Stimulated activated naive CD4-positive, alpha-beta T cell (primary cell): Measurements from ENCODE around the gene DIPK1A.

Source experiments
- DNase-seq, 6 experiments: peaks; one replicate each; lab custom pipeline; 2025; lab: John Stamatoyannopoulos, UW

The DIPK1A gene

DNA sequence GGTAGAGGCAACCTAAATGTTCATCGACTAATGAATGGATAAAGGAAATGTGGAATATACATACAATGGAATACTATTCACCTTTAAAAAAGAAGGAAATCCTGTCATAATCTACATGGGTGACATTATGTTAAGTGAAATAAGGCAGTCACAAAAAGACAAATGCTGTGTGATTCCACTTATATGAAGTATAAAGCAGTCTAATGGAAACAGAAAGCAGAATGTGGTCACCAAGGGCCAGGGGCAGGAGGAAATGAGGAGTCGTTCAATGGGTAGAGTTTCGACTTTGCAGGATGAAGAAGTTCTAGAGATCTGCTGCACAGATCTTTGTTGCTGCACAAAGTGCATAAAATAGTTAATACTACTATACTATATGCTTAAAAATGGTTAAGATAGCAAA lies 7.8 kb downstream of the DIPK1A start:
- peak in 3 of 6 experiments; percentile 7 to 14 (median 7) for DNase-seq

DNA sequence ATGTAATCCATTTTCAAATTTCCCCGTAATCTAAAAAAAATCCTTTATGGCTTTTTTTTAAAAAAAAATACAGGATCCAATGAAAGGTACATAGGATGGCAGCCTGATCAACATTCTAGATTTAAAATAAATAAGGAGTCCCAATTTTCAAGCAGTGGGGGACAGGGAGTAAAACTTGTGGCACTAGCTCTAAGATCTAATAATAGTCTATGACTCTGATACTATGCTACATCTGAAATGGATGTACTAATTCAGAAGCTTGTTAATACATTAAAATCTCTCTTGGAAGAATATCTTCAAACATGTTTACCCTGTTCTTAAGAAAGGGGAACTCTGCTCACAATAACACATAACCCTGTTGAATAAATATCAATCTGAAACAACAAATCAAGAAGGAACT lies 8.5 kb downstream of the DIPK1A start:
- DNase-seq: no peak

DNA sequence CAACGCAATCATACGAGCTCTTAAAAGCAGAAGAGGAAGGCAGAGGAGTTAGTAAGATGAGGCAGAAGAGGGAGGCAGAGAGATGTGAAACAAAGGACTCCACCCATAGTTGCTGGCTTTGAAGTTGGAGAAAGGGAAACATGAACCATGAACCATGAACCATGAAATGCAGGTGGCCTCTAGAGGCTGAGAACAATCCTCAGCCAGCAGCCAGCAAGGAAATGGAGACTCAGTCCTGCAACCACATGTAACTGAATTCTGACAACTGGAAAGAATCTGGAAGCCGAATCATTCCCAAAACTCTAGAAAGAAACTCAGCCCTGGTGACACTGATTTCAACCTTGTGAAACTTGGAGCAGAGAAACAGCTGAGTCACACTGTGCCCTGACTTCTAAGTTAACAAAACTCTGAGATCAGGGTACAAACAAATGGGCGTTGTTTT lies 10.1 kb downstream of the DIPK1A start:
- peak in 4 of 6 experiments; percentile 6 to 46 (median 38) for DNase-seq

DNA sequence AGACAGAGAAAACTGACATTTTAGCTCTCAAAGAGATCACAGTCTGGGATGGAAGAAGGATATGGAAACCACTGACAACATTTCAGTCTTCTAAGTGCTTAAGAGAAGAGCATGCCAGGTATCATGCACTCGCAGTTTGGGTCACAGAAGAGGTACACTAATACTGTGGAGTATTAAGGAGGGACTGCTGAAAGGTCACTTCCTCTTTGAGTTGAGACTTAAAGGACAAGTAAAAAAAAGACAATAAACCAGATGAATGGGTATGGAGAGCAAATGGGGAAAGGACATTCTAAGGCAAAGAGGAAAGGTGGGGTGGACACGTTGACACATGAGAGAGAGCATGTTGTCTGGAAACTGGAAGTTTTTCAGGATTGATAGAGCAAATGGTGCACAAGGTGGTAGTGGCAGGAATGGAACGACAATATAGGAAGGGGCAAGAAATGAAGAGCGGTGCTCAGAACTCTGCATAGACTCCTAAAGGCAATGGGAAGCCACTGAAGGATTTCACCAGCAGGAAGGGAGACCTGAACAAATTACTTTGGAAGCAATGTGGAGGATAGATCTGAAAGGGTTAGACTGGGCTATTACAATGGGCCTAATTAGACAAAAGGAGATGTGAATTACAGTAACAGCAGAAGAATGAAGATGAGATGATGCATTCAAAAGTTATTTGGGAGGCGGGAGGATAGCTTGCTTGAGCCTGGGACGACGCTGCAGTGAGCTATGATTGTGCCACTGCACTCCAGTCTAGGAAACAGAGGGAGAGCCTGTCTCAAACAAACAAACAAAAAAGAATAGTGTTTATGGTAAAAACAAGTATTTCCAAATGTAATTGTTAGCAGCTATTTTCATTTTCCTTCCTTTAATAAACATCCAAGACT lies 11.1 kb downstream of the DIPK1A start:
- no peak for DNase-seq

- DNase-seq: no peak
These were observed 13.2 kb downstream of the DIPK1A start for GRCh38 chr1:92948071-92948470.

DNA sequence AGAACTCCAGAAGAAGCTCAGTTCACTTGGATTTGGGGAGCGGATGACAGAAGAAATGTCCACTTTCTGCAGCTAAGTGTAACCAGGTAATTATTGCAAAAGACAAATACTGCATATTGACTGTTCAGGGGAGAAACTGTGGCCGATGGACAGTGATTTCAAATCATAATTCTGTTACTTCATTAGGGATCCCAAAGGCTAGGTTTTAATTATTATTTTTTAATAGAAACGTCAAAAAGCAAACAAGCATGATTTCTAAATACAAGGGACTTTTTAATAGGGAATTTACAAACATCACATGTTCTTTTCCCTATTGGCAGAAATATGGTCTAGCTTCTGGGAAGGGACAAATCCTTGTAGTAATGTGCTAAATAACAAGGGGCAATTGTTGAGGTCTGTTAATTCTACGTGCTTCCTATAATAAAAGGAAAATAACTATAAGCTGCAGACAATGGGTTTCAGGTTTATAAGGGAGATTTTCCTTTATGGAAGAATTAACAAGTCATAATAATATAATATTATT lies 15.5 kb downstream of the DIPK1A start:
- DNase-seq: no peak

- no peak for DNase-seq
These were observed 16.1 kb downstream of the DIPK1A start for GRCh38 chr1:92944901-92945747.

DNA sequence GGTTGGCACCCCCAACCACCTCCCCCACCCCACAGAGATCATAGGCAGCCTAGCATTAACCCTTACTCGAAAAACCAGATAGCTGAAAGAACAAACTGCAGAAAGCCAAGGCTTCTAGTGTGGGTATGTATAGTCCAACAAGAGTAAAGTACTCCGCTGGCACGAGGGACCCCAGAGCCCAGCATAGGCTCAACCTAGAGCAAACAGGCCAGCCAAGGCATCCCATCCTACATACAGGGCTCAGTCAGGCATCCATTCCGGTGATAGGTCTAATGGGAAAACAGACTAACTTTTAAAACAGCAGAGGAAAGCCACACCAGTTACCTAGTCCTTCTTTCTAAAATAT lies 17.8 kb downstream of the DIPK1A start:
- DNase-seq: no peak

DNA sequence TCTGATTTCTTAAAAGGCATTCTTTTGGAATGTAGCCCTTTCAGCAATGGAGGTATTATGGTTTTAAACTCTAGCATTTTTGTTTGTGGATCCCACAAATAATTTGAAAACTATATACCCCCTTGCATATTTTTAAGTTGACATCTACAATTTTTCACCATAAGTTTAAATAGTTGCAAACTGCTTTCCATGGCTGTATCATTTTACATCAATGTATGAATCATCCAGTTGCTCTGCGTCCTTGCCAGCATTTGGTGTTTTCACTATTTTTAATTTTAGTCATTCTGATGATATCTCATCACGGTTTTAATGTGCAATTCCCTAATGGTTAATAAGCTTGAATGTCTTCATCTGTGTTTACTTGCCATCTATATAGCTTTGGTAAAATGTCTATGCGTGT lies 20.7 kb downstream of the DIPK1A start:
- no peak for DNase-seq

DNA sequence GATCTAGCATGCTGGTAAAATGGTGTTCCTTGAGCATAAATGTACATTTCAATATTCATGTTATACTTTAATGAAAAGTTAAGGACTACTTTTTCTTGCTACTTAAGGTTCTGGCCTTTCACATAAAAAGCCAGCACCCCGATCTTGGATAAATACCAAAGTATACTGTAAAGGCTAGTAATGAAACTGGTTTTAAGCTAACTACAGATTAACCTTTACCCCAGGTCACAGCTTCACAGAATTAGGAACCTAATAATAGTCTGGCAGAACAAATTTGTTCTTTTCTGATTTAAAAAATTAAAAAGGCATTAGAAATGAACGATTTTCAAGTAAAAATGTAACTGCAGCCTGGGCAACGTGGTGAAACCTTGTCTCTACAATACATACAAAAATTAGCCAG lies 23.5 kb downstream of the DIPK1A start:
- DNase-seq: no peak

GRCh38 chr1:92936865-92937264 lies 24.4 kb downstream of the DIPK1A start:
- DNase-seq: no peak

DNA sequence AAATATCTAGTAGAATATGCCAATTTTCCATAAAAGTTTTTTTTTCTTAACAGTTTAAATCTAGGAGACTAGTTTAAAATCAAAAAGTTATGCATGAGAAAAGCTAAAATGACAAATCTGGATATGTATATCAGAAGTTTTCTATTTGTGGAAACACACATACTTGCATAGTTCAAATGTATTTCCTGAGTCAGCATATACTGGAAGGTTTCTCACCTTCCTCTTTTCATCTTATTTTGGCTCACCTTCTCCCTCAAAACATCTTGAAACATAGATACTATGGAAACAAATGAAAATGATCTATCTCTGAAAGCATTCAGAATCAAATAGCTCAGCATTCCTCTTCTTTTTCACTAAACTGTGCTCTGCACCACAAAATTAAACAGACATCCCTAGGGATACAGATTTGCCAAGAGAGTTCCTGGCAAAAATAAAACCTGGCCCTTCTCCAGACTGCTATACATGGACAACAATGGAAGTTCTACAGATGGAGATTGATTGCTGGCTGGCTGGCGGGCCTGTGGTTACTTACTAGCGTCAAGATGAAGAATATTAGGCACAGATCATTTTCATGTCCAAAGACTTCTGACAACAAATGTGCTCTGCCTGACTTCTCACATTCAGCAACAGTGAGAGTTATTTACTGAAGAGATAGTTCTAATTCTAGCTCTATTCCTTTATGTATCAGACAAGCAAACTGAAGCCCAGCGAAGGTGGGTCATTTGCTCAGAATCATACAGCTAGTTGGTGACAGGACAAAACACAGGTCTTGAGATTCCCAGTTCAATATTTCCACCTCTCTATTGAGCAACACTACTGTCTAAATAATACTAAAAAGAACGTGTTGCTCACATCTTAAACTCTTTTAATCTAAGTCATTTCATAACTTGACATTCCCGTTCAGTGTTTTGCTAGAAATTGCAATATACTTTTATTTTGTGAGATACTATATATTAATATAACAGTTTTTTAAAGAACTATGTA lies 26.6 kb downstream of the DIPK1A start:
- no peak for DNase-seq

GRCh38 chr1:92933459-92933858 lies 27.8 kb downstream of the DIPK1A start:
- DNase-seq: no peak

- no peak for DNase-seq
These were observed 29.6 kb downstream of the DIPK1A start for GRCh38 chr1:92931691-92932090.

- DNase-seq: no peak
These were observed 31.8 kb downstream of the DIPK1A start for GRCh38 chr1:92929461-92929860.

DNA sequence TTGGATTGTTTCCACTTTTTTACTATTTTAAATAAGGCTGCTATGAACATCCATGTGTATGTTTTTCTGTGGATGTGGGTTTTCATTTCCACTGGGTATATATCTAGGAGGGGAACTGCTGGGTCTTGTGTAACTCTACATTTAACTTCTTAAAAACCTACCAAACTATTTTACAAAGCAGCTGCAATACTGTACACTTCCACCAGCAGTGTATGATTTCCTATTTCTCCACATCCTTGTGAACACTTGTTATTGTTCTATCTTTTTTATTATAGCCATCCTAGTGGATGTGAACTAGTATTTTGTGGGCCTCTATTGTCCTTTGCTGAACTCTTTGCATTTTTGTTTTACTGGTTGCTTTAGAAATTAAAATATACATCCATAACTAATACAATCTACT lies 33.4 kb downstream of the DIPK1A start:
- DNase-seq: no peak

- DNase-seq: no peak
These were observed 34.4 kb downstream of the DIPK1A start for GRCh38 chr1:92926873-92927272.

GRCh38 chr1:92924501-92924900 lies 36.8 kb downstream of the DIPK1A start:
- no peak for DNase-seq

GRCh38 chr1:92923664-92924063 lies 37.6 kb downstream of the DIPK1A start:
- no peak for DNase-seq

- DNase-seq: no peak
These were observed 38.8 kb downstream of the DIPK1A start for GRCh38 chr1:92922356-92923035.
